Stimulated activated CD4-positive, alpha-beta T cell treated with anti-CD3 and anti-CD28 coated beads, Interleukin-15, amount 100 ng/mL, for 1 hour (primary cell): ENCODE measurements around the gene SMCP.

ENCODE experiments used
- DNase-seq, 2 donors: peaks; one replicate each; pipeline ENCODE4 v3.0.0-alpha.2; 2020; ENCODE audit warnings: low read depth in 1 of 2, low spot score in 1 of 2

SMCP gene, protein sequence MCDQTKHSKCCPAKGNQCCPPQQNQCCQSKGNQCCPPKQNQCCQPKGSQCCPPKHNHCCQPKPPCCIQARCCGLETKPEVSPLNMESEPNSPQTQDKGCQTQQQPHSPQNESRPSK

DNA sequence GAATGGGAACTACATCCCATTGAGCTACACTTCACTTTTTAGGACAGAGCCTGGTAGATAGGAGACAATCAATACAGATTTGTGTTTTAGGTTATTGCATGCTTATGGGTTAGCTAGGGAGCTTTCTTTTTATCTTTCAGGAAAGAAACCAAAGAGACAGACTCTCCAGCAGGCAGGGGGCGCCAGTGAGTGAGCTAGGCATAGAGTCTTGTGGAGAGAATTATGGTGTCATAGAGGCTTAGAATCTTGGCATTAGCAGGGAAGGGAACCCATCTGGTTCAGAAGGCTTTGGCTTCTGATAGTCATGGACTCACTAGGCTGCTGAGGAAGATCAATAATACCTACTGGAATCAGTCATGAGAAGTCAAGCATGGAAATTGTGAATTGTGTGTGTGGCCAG, at the start of gene SMCP:
TSS of gene SMCP (plus strand) at position 281 of the 400 bp plus-strand sequence. CDS start 6,101 bp downstream, outside the sequence.
- no peak for DNase-seq

DNA sequence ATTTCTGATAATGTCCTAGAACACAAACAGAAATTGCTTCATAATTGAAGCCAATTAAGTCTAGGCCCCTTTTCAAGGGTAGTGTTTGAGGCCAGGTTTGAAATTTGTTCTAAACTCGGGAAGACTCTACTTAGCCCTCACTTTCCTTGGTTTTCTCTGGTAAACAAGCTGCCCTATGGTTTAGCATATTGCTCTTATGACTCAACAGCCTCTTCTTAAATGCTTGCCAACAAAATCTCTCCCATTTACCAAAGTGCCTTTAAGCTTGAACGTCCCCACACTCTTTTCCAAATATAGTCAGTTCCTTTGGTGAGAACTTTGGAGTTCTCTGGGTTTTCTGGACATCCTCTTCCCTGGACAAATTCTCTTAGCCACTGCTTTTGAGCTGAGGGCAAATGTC, 41.3 kb upstream of the SMCP start:
- DNase-seq: no peak

DNA sequence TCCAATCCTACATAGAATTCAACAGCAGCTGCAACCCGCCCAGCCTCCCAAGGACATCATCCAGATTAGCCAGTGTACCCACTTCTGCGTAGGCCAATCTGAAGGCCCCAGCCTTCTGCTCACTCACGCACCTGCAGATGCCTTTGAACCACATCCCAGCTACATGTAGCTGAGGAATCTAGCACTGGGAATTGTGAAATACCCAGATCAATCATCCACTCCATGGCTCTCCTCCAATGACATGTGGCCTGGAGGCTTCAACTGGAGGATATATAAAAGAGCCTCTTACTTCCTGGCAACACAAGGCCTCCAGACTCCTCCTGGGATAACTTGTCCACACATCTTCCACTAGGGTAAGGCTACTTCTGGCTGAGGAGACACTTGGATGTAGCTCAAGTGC, 35.6 kb upstream of the SMCP start, which contains the start of gene LCE6A:
TSS of gene LCE6A (plus strand) at position 301 of the 400 bp plus-strand sequence. CDS start 665 bp downstream, outside the sequence.
- no peak for DNase-seq

DNA sequence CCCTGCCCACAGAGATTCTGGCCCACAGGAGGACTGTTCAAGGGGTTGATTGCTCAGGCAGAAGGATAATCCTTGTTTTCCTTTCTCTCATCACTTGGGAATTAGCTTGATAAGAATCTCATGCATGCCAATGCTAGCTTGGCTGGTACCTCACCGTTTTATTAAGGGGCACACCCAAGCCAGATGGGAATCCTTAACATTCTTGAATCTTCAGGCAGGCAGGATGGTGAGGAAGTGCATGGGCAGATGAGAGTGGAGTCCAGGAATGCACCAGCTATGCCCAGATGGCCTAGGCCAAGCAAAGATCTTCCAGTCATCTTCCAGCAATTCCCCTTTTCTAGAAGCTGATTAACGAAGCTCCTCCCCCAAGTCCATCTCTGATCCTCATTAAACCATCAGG, 22.5 kb upstream of the SMCP start:
- no peak for DNase-seq

DNA sequence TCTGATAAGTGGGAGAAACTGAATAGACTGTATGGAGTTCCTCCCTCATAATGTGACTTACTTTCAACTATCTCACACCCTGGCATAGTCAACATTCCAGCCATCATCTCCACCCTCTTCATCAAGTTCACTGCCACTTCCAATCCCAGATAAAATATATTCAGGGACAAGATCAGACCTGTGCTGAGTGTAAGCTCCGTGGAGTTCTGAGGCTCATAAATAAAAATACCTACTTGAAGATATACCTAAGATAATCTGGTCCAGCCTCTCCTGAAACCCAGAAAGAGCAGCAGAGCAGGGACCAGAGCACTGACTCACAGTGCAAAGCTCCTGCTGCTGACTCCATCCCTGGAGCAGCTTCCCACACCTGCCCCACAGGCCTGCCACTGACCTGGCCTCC, 20.1 kb upstream of the SMCP start:
- DNase-seq: no peak

DNA sequence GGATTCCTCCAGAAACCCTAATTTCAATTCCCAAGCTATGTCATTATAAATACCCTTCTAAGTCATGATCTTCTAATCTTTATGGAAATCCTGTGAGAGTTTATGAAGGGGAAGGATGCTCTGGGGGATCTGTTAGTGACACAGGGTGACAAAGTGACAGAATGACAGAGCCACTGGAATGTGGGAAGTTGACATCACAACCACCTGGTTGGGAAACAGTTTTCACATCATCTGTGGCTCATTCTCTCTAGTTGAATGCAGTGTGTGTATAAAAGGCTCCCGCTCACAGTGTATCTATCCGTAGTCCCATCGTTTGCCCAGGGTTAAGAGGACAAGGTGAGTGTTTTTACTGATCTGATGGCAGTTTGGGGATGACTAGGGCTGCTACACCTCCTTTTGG, 18.4 kb upstream of the SMCP start, which contains the start of gene LCE7A:
TSS of gene LCE7A (plus strand) at position 301 of the 400 bp plus-strand sequence. CDS start 702 bp downstream, outside the sequence.
- DNase-seq: no peak

DNA sequence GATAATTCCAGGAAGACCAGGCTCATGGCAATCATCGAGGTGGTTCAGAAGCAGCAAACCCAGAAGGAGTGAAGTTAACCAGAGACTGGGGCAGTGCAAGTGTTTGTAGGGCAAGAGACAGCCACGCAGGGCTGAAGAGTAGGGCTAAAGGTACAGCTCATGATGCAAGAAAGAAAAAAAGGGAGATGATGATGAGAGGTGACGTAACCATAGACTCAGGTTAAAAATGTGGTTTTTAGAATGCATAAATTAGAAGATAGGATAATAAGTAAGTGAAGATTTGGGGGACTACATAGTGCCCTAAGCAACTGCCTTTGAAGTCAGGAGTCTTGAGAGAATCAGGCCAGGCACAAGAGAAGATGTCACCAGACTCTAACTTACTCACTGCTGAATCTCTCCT, 18.0 kb upstream of the SMCP start:
- DNase-seq: no peak

DNA sequence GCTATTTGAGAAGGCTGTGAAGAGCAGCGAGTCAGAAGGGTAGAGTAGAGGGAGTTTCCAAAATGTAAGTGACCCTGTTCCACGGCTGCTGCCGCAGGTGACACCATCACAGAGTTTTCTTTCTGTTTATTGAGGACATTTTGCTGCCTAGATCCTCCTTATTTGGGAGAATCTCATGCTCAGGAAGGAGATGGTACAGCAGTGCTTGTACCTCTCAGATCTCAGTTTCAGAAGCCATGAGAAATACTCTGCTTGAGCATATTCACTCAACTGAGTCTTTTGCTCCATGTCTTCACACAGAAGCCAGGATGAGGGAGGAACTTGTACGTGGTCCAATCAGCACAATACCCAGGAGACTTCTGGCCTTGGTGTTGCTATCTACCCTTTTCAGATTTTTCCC, 16.7 kb upstream of the SMCP start:
- no peak for DNase-seq

DNA sequence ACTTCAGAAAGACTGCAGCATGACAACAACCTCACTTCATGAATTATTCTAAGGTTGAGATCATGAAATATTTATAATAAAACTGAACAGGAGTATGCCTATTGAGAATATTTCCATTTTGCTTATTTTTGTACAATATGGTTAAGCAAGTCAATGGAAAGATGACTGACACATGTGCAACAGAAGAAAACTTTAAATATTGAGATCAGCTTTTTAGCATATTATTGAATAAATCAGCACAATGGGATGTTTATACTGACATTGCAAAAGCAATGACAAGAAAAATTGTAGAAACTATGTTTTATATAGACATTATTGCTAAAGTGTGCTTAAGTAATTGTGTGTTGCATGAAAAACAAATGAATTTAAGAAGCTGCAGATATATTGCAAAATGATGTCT, 13.7 kb upstream of the SMCP start:
- DNase-seq: no peak

DNA sequence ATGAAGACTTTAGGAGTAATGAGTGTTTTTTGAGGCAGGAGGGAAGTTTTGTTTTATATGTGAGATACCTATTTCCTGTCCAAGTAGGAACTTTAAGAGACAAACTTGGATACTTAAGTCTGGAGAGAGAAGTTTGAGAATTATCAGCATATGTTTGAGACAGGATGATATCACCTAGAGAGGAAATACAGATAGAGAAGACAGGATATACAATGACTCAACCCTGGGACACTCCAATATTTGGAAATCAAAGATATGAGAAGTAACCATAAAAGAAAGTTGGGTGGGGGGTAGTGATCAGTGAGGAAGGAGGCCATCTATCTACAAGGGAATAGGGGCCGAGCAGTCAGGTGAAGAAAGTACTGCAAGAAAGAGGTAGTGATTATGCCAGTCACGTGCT, 11.8 kb upstream of the SMCP start:
- no peak for DNase-seq

DNA sequence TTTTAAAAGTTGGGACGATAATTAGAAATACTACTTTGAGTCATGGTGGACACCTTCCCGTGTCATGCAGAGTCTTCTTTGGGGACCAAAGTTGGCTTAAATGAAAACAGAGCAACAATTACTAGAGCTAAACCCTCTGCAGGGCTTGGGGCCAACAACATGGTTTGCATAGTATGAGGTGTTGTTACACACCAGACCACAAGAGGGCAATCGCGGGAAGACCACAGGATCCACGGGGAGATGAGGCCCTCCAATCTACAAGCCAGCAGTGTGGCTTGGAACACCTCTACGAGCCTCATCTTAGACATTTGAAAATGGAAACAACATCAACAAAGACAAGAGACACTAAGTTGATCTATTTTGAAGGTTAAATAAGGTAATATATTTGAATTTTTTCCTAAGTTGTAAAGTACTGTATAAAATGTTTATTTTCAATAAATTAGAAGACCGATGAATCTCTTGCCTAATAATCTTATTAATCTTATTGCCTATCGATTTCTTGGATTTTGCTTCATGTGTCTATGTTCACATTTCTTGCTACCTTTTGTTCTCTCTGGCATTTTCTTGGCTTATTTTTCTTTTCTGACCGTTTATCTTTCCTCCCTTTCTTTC, 8.2 kb upstream of the SMCP start:
- DNase-seq: peak; percentile 7 to 14

DNA sequence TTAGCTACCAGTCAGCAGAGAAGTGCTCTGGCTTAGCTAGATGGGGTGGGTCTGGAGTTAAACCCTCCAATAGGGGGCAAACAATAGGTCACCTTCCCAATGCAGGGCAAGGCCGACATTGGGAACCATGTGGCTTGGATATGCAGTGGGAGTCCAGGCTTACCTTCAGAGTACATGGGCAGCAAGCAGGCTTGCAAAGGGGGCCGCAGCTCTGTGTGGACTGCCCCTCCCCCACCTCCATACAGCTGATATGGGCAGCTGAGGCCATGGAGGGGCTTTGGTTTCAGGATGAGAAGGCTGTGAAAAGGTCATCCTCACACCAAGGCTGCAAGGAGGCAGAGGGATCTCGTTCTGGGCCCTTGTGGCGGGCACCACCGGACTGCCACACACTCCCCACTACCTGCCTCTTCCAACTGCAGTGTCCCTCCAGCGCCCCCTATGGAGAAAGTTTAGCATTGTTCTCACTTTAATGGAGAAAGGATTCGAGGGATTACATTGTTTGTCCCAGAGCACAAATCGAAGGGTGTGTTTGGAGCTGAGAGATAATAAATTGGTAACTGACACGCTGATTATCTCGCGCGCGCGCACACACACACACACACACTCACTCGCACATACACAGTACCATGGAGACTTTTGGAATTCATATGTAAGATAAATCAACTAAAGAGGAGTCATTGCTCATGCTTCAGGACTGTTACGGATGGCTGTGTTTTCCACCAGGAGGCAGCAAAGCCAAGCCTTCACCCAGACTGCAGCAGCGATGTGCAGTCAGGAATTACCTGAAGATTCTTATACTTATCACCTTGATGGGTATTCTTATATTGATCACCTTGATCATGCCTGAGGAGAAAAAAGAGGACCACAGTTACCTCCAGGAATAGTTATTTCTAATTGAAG, 7.0 kb upstream of the SMCP start:
- DNase-seq: no peak

DNA sequence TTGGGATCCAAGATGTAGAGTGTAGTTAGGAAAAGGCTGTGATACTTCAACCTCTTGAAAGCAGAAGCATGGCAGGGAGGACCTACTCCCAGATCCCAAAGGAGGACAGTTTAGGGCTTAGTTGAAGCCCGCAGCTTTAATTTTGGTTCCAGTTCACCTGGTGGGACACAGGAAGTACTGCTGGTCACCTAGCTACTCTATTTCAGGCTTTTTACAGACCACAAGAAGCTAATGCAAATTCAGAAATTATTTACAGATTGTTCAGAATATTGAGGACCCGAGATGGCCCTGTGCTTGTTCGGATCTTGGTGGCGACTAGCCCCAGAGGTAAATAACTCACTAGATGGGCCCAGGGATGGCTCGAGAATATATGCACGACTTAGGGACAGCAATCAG, 6.4 kb upstream of the SMCP start:
- no peak for DNase-seq

DNA sequence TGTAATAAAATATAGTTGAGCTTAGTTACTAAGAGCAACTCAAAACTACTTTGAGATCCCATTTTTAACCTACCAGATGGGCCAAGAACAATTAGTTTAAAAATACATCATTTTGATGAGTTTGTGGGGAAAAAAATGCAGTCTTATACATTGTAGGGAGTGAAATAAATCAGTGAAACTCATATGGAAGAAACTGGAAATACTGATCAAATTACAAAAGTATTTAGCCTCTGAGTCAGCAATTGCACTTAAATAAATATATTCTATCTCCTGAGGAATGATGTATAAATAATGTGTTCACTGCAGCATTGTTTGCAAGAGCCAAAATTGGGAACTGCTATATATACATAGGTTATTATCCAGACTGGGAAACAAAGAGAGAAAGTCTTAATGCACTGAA, 4.6 kb upstream of the SMCP start:
- no peak for DNase-seq

DNA sequence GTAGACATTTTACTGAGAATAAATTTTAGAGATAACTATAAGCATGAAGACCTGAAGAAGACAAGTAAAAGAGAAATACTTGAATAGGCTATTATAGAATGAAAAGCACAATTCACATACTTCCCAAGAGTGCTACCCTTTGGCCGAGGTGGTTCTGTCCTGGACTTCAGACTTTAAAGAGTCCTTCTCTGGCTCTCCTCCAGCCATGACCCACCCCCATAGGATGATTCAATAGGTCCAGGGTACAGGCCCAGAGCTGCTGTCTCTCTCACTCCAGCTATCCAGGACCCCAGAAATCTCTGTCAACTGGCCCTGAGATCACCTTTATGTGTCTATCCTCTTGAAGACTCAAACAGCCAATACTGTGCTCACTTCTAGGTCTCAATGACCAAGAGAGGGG, 1.3 kb upstream of the SMCP start:
- no peak for DNase-seq

DNA sequence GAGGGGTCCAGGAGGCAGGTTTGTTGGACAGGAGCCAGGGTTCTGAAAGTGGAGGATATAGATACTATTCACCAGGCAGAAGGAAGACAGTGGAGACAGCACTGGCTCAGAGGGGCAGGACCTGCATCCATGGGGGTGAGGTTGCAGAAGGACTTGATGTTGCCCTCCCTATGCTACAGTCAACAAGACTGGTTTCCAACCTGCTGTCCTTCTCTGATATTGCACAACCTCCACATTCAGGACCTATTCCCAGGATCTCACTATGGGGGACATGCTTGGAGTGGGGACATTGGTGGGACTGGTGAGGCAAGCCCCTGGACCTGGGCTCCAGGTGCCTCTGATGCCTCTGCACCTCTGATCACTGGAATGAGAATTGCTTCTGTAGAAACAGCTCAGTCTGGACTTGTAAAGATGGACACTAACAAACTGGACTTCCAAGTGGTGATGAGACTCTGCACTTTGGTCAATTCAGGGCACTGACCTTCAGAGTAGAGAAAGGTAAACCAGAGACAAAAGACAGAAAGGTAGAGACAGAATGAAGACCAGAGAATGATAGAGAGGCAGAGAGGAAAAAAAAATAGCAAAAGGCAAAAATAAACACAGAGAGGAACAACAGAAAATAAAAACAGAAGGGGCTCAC, 1.6 kb downstream of the SMCP start:
- DNase-seq: no peak

DNA sequence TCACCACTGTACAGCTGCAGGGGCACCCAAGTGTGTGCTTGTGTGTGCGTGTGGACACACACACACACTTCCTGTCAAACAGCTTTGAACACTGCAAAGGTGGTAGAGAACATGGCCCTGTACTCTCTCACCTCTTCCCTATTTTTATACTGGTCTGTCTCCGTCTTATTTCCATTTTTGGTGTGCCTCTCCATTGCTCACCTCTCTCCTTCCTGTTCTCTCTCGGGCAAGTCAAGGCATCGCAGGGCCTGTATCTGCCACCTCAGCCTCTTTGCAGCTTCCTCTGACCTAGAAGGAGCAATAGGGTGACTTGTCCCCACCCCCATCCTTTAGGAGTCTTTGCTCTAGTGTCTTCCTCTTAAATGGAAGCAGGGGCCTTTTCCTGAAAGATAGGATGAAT, 2.2 kb downstream of the SMCP start:
- no peak for DNase-seq

DNA sequence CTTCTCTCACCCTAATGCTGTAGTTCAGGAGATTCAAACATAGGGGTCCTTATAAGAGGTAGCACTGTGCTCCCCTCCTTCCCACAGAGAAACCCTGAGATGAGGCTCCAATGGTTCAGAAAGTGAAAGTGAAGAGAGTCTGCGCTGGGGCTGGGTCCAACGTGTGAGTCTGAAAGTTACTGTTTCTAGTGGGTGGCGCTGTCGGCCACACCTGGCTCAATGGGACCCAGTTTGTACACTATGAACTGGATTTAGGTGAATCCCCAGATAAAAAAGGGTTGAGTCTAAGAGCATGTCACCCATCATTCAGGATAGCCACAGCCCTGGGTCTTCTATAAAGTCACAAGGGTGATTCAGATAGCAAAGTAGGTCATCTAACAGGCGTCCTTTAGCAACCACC, 2.8 kb downstream of the SMCP start:
- DNase-seq: no peak

DNA sequence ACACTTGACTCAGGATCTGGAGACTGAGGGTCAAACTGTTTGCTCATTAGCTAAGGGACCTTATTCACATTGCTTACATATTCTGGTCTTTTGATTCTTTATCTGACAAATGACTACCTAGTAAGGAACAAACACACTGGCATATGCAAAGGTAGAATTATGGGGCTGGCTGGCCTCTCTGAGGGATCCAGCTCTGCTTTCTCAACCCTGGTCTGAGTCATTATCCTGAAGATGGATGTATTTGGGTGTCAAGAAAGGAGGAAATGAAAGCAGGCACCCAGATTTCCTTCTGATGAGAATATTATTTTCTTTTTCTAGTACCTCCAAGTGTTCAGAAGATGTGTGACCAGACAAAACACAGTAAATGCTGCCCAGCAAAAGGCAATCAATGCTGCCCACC, 6.0 kb downstream of the SMCP start:
- no peak for DNase-seq

DNA sequence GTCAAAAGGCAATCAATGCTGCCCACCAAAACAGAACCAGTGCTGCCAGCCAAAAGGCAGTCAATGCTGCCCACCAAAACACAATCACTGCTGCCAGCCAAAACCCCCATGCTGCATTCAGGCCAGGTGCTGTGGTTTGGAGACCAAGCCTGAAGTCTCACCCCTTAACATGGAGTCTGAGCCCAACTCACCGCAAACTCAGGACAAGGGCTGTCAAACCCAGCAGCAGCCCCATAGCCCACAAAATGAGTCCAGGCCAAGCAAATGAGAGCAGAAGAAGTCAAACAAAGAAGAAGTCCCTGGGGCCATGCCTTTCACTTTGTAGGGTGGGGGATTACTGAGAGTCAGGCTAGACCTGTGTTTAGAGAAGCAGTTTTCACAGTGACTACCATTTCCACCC, 6.4 kb downstream of the SMCP start:
- no peak for DNase-seq

DNA sequence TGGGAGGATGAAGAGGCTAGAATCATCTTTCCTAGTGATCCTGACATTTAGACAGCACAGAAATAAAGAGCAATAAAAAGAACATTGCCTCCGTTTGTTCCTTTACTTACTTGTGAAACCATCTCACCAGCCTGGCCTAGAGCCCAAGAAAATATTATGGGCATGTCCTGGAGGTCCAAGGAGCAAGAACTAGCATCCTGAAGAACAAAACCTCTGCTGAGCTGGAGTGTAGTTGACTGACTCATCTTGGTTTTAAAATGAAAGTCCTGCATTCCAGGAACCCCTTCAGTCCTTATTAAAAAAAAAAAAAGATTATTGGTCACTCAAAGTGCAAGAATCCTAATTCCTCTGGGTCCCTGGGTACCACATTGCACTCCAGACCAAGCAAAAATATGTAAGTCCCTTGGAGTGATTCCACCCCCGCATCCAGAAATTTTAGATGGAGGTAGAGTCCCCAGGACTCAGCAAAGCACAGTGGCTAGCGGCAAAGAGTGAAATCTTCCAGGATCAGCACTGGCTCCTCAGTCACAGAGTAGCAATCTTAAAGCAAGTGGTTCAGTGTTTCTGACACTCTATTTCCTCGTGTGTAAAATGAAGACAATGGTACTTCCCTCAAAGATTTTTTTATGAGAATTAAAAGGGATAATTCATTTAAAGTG, 7.0 kb downstream of the SMCP start:
- no peak for DNase-seq
